Sigmoid colon (tissue), 7 donors: ENCODE measurements around the gene HIF1AN. TPM values are rescaled to one million over a fixed set of nuclear protein-coding genes. Genes with fewer than 3 reads are reported as not detected.
"Not testable (repeated sequence)": the region's sequence is repeated elsewhere in the genome, so short reads cannot be mapped to it uniquely, and the experiment has no call there.

Experiments
- DNase-seq: peaks from one replicate; pipeline ENCODE4 v3.0.0-alpha.2; 2019
- H3K27ac ChIP-seq, 4 donors: fragments of 200-600 bp; sonication (generic); one replicate each; pipeline ENCODE4 v1.5.1; 2016 to 2019; ENCODE audit warnings: mild to moderate bottlenecking in 1 of 4
- H3K27me3 ChIP-seq, 3 donors: fragments of 200-600 bp; sonication (generic); one replicate each; pipeline ENCODE4 v1.5.1; 2019; ENCODE audit warnings: mild to moderate bottlenecking in 1 of 3
- H3K36me3 ChIP-seq, 4 donors: fragments of 200-600 bp; sonication (generic); one replicate each; pipeline ENCODE4 v1.5.1; 2016 to 2019
- H3K4me1 ChIP-seq, 4 donors: fragments of 200-600 bp; sonication (generic); one replicate each; pipeline ENCODE4 v1.5.1; 2017 to 2019
- H3K4me3 ChIP-seq, 4 donors: fragments of 200-600 bp; sonication (generic); one replicate each; pipeline ENCODE4 v1.5.1; 2017 to 2019; ENCODE audit warnings: mild to moderate bottlenecking in 2 of 4, moderate library complexity in 1 of 4
- H3K9me3 ChIP-seq, 4 donors: fragments of 200-600 bp in 3 of 4; sonication (generic) in 3 of 4; one replicate each; pipeline versions ENCODE4 v1.5.1 to v1.6.1; 2013 to 2019
- CTCF ChIP-seq, 4 experiments: fragments of 450-650 bp in 3 of 4; fragments of 200-600 bp in 1 of 4; IDR thresholded peaks; one replicate each; pipeline ENCODE4 v1.5.1; 2016 to 2019; ENCODE audit warnings: antibody characterized with exemption in 4 of 4, mild to moderate bottlenecking in 3 of 4, moderate library complexity in 2 of 4
- EP300 ChIP-seq, 4 donors: sonication (generic); formaldehyde crosslinking; IDR thresholded peaks; one replicate each; pipeline ENCODE4 v1.6.1; 2017; ENCODE audit warnings: antibody characterized with exemption in 4 of 4
- POLR2A ChIP-seq, 2 donors: fragments of 450-650 bp; IDR thresholded peaks; one replicate each; pipeline ENCODE4 v1.6.1; 2016; ENCODE audit warnings: antibody characterized with exemption in 2 of 2, mild to moderate bottlenecking in 2 of 2, moderate library complexity in 2 of 2
- POLR2AphosphoS5 ChIP-seq, 4 donors: sonication (generic); formaldehyde crosslinking; IDR thresholded peaks; one replicate each; pipeline ENCODE4 v1.6.1; 2017; ENCODE audit warnings: antibody characterized with exemption in 4 of 4
- WGBS, 2 donors: extraction: QIAGEN DNeasy Blood & Tissue Kit; methylation state at CpG; one replicate each; pipeline ENCODE4 v1.1.7; 2013; 5-methylcytosine and 5-hydroxymethylcytosine counted together
- intact Hi-C: fragments of 100-400 bp; cut with DNase I; formaldehyde crosslinking; loops from one replicate; pipeline ENCODE4 v1.15.1; 2023
- polyA plus RNA-seq, 3 donors: library from polyadenylated mRNA; stranded (reverse); fragments of 200-250 nt; gene quantifications; one replicate each; pipeline ENCODE4 v1.2.3, GENCODE V29; 2013
- total RNA-seq, 4 donors: library from RNA; depleted of rRNA; stranded (reverse); fragments of >200 nt; gene quantifications; one replicate each; pipeline ENCODE4 v1.1.0, GENCODE V29; 2016
- donor health status: healthy with polysubstance abuse.
- donor health status: Bipolar disorder and iron deficiency.
- donor health status: healthy.

HIF1AN gene
- total and polyA plus RNA-seq, 7 donors, result 4.2 to 23.8 (median 13.2) TPM

GRCh38 chr10:100571084-100571856 is 35.5 kb downstream of the HIF1AN start:
- Histone ChIP-seq H3K9me3 (no peaks in the 10 kb centered on the region), H3K27me3 (peaks cover 4 to 71% (median 29%) of the 10 kb centered on the region in 3 donors), H3K27ac (no peak overlapping the region), H3K36me3 (no peaks in the 10 kb centered on the region), H3K4me1 (no peaks in the 10 kb centered on the region), H3K4me3 (no peak overlapping the region)
- no peak for DNase-seq
- intact Hi-C loops, result no loop called here
- 80 to 89% methylated on average over 24 of the region's 24 CpGs for WGBS, 2 donors
- TF ChIP-seq EP300 (IDR thresholded peaks at IDR 0.05) (no peak), POLR2AphosphoS5 (IDR thresholded peaks at IDR 0.05) (no peak), CTCF (IDR thresholded peaks at IDR 0.05) (no peak), POLR2A (IDR thresholded peaks at IDR 0.05) (no peak)

GRCh38 chr10:100575146-100575545 is 39.4 kb downstream of the HIF1AN start:
- H3K27ac ChIP-seq, intact Hi-C loops, H3K9me3 ChIP-seq, H3K36me3 ChIP-seq, H3K4me3 ChIP-seq, DNase-seq, H3K4me1 ChIP-seq: not testable (repeated sequence)
- WGBS, 2 donors, result 82 to 83% methylated on average over 7 of the region's 7 CpGs
- peaks cover 0 to 33% (median 2%) of the 10 kb centered on the region in 3 donors for H3K27me3 ChIP-seq

- Histone ChIP-seq H3K27me3 (peaks cover 0 to 27% (median 0%) of the 10 kb centered on the region in 3 donors), H3K36me3 (no peaks in the 10 kb centered on the region), H3K27ac (no peak overlapping the region), H3K9me3 (no peaks in the 10 kb centered on the region), H3K4me3 (no peak overlapping the region), H3K4me1 (no peaks in the 10 kb centered on the region)
- DNase-seq, result no peak
- intact Hi-C loops, result no loop called here
- no peak for TF ChIP-seq POLR2AphosphoS5 (IDR thresholded peaks at IDR 0.05)
- no peak for TF ChIP-seq CTCF (IDR thresholded peaks at IDR 0.05)
- no peak for TF ChIP-seq POLR2A (IDR thresholded peaks at IDR 0.05)
- no peak for TF ChIP-seq EP300 (IDR thresholded peaks at IDR 0.05)
- WGBS, 2 donors, result 82 to 84% methylated on average over 8 of the region's 8 CpGs
These were observed 40.0 kb downstream of the HIF1AN start for GRCh38 chr10:100575585-100576281.

GRCh38 chr10:100576282-100576635 is 40.5 kb downstream of the HIF1AN start:
- no peaks in the 10 kb centered on the region for H3K4me1 ChIP-seq
- no peak overlapping the region for H3K4me3 ChIP-seq
- no peaks in the 10 kb centered on the region for H3K9me3 ChIP-seq
- TF ChIP-seq POLR2AphosphoS5 (IDR thresholded peaks at IDR 0.05), result no peak
- no peak for TF ChIP-seq CTCF (IDR thresholded peaks at IDR 0.05)
- no peak for TF ChIP-seq POLR2A (IDR thresholded peaks at IDR 0.05)
- TF ChIP-seq EP300 (IDR thresholded peaks at IDR 0.05), result no peak
- intact Hi-C loops, result no loop called here
- no peak overlapping the region for H3K27ac ChIP-seq
- 65 to 76% methylated on average over 5 of the region's 5 CpGs for WGBS, 2 donors
- H3K27me3 ChIP-seq, result peaks cover 0 to 21% (median 0%) of the 10 kb centered on the region in 3 donors
- H3K36me3 ChIP-seq, result no peaks in the 10 kb centered on the region
- no peak for DNase-seq

GRCh38 chr10:100579261-100580090 is 43.7 kb downstream of the HIF1AN start:
- peaks cover 0 to 13% (median 0%) of the 10 kb centered on the region in 3 donors for H3K27me3 ChIP-seq
- intact Hi-C loops, result no loop called here
- no peak for TF ChIP-seq POLR2AphosphoS5 (IDR thresholded peaks at IDR 0.05)
- TF ChIP-seq POLR2A (IDR thresholded peaks at IDR 0.05), result no peak
- TF ChIP-seq CTCF (IDR thresholded peaks at IDR 0.05), result no peak
- no peak for TF ChIP-seq EP300 (IDR thresholded peaks at IDR 0.05)
- 76% methylated on average over 9 of the region's 9 CpGs for WGBS, 2 donors
- H3K4me3 ChIP-seq, result no peak overlapping the region
- no peaks in the 10 kb centered on the region for H3K36me3 ChIP-seq
- no peaks in the 10 kb centered on the region for H3K9me3 ChIP-seq
- H3K4me1 ChIP-seq, result no peaks in the 10 kb centered on the region
- H3K27ac ChIP-seq, result no peak overlapping the region
- no peak for DNase-seq
